ENCODE data around the gene STARD3. TPM values are rescaled to one million over a fixed set of nuclear protein-coding genes. Genes with fewer than 3 reads are reported as not detected.

The STARD3 gene
- total and polyA plus RNA-seq, 4 donors: 27.4 to 79.7 (median 64.8) TPM

DNA sequence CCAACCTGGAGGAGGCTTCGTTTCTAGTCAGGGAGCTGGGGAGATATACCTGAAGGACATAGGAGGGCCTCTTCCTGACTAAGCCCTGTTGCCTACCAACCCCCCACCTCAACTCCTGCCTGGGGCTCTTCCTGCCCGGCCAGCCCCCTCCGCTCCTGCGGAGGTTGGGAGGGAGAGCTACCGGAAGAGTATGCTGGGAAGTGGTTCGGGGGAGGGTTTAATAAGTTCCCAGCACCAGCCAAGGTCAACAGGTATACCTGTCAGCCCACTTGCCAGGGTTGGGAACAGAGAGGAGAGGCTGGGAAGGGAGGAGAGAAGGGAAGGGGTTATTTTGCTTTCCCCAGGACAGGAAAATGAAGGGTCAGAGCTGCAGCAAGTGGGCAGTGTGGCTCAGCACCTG, 5.5 kb upstream of the STARD3 start:
- H3K4me1 ChIP-seq (ENCODE audit: control insufficient read depth in 5 of 5, insufficient read depth in 5 of 5, low read length in 5 of 5): peaks cover 1 to 27% (median 9%) of the 10 kb centered on the region in 5 donors
- H3K9me3 ChIP-seq (ENCODE audit: control insufficient read depth in 4 of 4, insufficient read depth in 3 of 4, low read length in 3 of 4): no peaks in the 10 kb centered on the region
- 26 to 32% methylated on average over 6 of the region's 6 CpGs for WGBS, 2 donors
- H3K36me3 ChIP-seq (ENCODE audit: control insufficient read depth in 4 of 4, insufficient read depth in 4 of 4, low read length in 4 of 4): peaks cover 0 to 3% (median 1%) of the 10 kb centered on the region in 4 donors
- no peak overlapping the region for H3K9ac ChIP-seq (ENCODE audit: insufficient read depth in 1 of 2, low read length in 2 of 2)
- H3K27ac ChIP-seq (ENCODE audit: low read depth in 1 of 2, low read length in 1 of 2): peak overlapping the region in 1 of 2 donors; percentile 67
- no peak overlapping the region for H3K4me3 ChIP-seq
- peak in 1 of 3 donors; percentile 70 for DNase-seq
- no peak for ATAC-seq (ENCODE audit: insufficient read depth, low FRiP score)
- peaks cover 0 to 3% (median 0%) of the 10 kb centered on the region in 3 donors for H3K27me3 ChIP-seq (ENCODE audit: control insufficient read depth in 3 of 3, insufficient read depth in 3 of 3, low read length in 2 of 3)
- TF ChIP-seq, protein P1, sequence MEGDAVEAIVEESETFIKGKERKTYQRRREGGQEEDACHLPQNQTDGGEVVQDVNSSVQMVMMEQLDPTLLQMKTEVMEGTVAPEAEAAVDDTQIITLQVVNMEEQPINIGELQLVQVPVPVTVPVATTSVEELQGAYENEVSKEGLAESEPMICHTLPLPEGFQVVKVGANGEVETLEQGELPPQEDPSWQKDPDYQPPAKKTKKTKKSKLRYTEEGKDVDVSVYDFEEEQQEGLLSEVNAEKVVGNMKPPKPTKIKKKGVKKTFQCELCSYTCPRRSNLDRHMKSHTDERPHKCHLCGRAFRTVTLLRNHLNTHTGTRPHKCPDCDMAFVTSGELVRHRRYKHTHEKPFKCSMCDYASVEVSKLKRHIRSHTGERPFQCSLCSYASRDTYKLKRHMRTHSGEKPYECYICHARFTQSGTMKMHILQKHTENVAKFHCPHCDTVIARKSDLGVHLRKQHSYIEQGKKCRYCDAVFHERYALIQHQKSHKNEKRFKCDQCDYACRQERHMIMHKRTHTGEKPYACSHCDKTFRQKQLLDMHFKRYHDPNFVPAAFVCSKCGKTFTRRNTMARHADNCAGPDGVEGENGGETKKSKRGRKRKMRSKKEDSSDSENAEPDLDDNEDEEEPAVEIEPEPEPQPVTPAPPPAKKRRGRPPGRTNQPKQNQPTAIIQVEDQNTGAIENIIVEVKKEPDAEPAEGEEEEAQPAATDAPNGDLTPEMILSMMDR (IDR thresholded peaks at IDR 0.05; ENCODE audit: control extremely low read depth, extremely low read depth): no peak

DNA sequence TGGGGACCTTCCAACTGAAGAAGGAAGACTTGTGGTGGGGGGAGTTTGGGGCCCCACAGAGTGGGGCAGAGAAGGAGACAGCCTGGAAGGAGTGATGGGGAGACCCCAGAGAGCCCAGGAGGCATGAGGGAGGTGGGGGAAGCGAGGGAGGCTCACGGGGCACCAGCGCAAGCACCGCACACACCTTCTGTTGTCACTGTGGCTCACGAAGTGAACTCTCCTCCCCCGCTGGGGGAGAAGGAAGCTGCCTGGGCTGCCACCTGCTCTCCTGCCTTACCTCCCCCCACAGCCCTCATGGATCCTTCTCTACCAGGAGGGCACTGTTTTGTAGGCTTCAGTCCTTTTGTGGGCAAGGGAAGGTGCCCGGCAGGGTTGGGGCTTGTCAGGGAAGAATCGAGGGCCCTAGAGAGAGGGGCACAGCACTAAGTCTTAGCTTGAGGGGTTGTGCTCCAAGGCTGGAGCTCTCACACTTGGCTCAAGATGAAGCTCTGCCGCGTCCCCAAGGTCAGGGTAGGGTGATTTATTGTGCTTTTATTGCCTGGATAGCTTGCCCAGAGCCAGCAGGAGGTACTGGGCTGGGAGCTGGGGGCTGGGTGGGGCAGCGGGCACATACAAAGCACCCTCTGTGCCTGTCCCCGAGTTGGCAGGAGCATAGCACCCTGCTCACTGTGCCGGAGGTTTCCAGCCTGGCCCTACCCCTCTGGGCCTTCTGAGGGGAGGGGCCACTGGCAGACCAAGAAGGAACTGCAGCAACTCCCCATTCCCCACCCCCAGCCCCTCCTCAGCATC, 4.6 kb upstream of the STARD3 start:
- Histone ChIP-seq H3K4me3 (no peak overlapping the region), H3K4me1 (ENCODE audit: control insufficient read depth in 5 of 5, insufficient read depth in 5 of 5, low read length in 5 of 5) (peaks cover 2 to 28% (median 9%) of the 10 kb centered on the region in 5 donors), H3K27ac (ENCODE audit: low read depth in 1 of 2, low read length in 1 of 2) (peak overlapping the region in 1 of 2 donors; percentile 67), H3K27me3 (ENCODE audit: control insufficient read depth in 3 of 3, insufficient read depth in 3 of 3, low read length in 2 of 3) (no peaks in the 10 kb centered on the region), H3K9me3 (ENCODE audit: control insufficient read depth in 4 of 4, insufficient read depth in 3 of 4, low read length in 3 of 4) (no peaks in the 10 kb centered on the region), H3K9ac (ENCODE audit: insufficient read depth in 1 of 2, low read length in 2 of 2) (no peak overlapping the region), H3K36me3 (ENCODE audit: control insufficient read depth in 4 of 4, insufficient read depth in 4 of 4, low read length in 4 of 4) (peaks cover 0 to 3% (median 1%) of the 10 kb centered on the region in 4 donors)
- TF ChIP-seq, protein P1 (IDR thresholded peaks at IDR 0.05; ENCODE audit: control extremely low read depth, extremely low read depth): no peak
- WGBS, 2 donors: 49 to 55% methylated on average over 13 of the region's 13 CpGs
- ATAC-seq (ENCODE audit: insufficient read depth, low FRiP score): no peak
- DNase-seq: no peak

DNA sequence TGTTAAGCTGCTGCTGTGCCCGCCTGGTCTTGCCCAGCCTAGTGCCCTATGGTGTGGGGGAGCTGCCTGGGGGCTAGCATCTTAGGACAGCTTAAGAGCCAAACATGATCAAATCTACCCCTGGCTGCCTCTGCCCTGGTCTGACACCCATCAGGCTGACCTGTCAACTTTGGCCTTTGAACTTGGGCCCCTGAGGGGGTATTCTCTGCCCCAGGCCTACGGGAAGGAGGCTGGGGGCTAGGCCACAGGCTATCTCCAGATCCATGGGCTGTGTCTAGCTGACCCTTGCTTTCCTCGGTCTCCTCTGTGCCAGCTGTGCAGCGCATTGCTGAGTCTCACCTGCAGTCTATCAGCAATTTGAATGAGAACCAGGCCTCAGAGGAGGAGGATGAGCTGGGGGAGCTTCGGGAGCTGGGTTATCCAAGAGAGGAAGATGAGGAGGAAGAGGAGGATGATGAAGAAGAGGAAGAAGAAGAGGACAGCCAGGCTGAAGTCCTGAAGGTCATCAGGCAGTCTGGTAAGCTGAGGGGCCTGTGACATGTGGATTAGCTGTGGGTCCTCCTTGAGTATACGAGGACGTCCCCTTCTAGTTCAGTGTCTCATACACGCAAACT, 3.3 kb upstream of the STARD3 start:
- DNase-seq (no peak), ATAC-seq (ENCODE audit: insufficient read depth, low FRiP score) (no peak)
- no peak overlapping the region for H3K4me3 ChIP-seq
- no peaks in the 10 kb centered on the region for H3K27me3 ChIP-seq (ENCODE audit: control insufficient read depth in 3 of 3, insufficient read depth in 3 of 3, low read length in 2 of 3)
- H3K9me3 ChIP-seq (ENCODE audit: control insufficient read depth in 4 of 4, insufficient read depth in 3 of 4, low read length in 3 of 4): no peaks in the 10 kb centered on the region
- H3K9ac ChIP-seq (ENCODE audit: insufficient read depth in 1 of 2, low read length in 2 of 2): no peak overlapping the region
- no peak overlapping the region for H3K27ac ChIP-seq (ENCODE audit: low read depth in 1 of 2, low read length in 1 of 2)
- WGBS, 2 donors: 79 to 84% methylated on average over 8 of the region's 8 CpGs
- peaks cover 10 to 26% (median 16%) of the 10 kb centered on the region in 5 donors for H3K4me1 ChIP-seq (ENCODE audit: control insufficient read depth in 5 of 5, insufficient read depth in 5 of 5, low read length in 5 of 5)
- TF ChIP-seq, protein P1 (IDR thresholded peaks at IDR 0.05; ENCODE audit: control extremely low read depth, extremely low read depth): no peak
- peaks cover 0 to 11% (median 1%) of the 10 kb centered on the region in 4 donors for H3K36me3 ChIP-seq (ENCODE audit: control insufficient read depth in 4 of 4, insufficient read depth in 4 of 4, low read length in 4 of 4)

Measured in lung (tissue), 12 donors.